Skeletal muscle cell (primary cell): ENCODE results near the gene CCDC102A.
"Not testable (repeated sequence)": the region's sequence is repeated elsewhere in the genome, so short reads cannot be mapped to it uniquely, and the experiment has no call there.

ENCODE experiments used
- DNase-seq: peaks from one replicate; pipeline ENCODE4 v3.0.0-alpha.2; 2010; ENCODE audit warnings: low read depth
- H3K4me3 ChIP-seq: 2 replicates; pipeline ENCODE4 v1.5.1; 2011; ENCODE audit warnings: low read depth, mild to moderate bottlenecking, control low read depth, low read length, moderate library complexity

CCDC102A gene

DNA sequence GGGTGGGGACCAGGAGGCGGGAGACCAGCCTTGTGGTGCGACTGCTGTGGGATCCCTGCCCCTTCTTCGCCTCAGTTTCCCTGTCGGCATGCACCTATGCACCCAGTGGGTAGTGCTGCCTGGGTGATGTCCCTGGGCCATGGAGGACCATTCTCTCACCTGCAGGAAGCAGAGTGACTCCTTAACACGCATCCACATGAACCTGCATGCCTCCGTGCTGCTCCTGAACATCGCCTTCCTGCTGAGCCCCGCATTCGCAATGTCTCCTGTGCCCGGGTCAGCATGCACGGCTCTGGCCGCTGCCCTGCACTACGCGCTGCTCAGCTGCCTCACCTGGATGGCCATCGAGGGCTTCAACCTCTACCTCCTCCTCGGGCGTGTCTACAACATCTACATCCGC, 31.3 kb upstream of the CCDC102A start:
- DNase-seq, result no peak
- H3K4me3 ChIP-seq, result no peak overlapping the region

DNA sequence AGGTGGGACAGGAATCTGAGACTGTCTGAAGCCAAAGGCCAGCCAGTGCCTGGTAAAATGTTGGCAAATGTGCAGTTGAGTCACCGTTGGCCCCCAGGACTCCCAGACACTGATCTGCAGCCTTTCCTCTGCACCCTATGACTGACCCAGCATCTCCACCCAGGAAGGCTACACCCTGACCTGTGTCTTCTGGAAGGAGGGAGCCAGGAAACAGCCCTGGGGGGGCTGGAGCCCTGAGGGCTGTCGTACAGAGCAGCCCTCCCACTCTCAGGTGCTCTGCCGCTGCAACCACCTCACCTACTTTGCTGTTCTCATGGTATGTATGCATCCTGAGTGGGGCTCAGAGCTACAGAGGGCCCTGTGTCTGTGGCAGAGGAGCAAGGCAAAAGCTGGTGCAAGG, 30.1 kb upstream of the CCDC102A start:
- no peak overlapping the region for H3K4me3 ChIP-seq
- DNase-seq, result no peak

DNA sequence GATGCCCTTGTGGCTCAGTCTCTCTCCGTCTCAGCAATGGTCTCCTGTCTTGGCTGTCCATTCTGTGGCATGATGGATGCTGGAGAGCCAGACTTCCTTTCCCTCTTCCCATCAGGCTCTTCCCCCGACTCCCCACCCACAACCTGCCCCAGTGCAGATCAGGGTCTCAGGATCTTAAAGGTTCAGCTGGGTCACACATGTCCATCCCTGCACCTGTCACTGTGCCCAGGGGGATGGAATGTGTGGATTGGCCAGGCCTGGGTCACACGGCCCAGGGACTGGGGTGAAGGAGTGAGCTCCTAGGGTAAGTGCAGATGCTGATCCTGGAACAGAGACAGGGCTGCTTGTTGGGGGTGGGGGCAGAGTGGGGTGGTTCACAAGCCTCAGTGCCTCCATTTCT, 29.1 kb upstream of the CCDC102A start:
- no peak overlapping the region for H3K4me3 ChIP-seq
- no peak for DNase-seq

DNA sequence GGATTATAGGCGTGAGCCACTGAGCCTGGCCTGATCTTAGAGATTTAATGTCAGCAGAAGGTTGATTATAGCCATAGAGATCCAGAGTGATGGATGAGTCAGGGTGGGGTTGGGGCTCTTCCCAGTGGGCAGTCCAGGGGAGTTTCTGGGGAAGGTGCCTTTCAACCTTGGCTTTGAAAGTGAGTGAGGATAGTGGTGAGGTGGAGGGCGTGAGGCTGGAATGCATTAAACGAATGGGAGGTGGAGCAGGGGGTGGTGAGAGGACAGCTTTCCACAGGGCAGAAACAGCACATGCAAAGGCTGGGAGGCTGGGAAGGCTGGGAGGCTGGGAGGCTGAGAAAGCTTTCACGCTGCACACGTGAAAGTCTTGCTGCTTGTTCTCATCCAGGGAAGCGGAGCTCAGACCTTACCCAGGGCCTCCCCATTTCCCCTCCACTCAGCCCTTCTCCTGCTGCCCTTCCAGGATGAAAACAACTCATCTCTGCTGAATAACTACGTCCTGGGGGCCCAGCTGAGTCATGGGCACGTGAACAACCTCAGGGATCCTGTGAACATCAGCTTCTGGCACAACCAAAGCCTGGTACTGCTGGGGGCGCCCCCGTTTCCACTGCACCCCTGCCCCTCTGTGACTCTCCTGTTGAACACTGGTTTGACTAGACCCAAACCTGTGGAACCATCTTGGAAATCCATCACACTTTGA, 28.4 kb upstream of the CCDC102A start:
- DNase-seq, result no peak
- H3K4me3 ChIP-seq, result no peak overlapping the region

DNA sequence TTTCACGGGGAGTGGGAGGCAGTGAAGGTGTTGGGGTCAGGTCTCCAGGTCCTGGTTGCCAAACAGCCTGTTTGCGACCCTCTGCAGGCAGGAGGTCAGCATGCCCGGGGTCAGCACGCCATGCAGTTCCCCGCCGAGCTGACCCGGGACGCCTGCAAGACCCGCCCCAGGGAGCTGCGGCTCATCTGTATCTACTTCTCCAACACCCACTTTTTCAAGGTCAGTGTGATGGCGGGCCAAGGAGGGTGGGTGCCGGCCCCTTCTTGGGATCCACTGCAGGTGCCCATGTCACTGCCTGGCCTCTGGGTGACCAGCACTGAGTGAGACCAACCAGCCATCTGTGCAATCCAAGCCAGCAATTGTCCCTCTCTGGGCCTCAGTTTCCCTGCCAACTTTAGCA, 27.4 kb upstream of the CCDC102A start:
- DNase-seq, result no peak
- no peak overlapping the region for H3K4me3 ChIP-seq

DNA sequence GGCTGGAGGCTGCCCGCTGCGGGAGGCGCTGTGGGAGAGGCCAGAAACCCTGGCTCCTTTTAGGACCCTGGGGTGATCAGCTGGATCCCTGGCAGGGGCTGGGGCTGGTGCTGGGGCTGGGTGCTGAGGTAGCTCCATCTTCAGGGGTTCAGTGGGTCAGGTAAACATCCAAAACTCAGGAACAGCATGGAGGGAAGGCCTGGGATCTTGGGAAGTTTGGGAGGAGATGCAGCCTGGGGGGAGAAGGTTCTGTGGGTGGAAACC, 27.0 kb upstream of the CCDC102A start:
- H3K4me3 ChIP-seq, result no peak overlapping the region
- DNase-seq, result no peak

DNA sequence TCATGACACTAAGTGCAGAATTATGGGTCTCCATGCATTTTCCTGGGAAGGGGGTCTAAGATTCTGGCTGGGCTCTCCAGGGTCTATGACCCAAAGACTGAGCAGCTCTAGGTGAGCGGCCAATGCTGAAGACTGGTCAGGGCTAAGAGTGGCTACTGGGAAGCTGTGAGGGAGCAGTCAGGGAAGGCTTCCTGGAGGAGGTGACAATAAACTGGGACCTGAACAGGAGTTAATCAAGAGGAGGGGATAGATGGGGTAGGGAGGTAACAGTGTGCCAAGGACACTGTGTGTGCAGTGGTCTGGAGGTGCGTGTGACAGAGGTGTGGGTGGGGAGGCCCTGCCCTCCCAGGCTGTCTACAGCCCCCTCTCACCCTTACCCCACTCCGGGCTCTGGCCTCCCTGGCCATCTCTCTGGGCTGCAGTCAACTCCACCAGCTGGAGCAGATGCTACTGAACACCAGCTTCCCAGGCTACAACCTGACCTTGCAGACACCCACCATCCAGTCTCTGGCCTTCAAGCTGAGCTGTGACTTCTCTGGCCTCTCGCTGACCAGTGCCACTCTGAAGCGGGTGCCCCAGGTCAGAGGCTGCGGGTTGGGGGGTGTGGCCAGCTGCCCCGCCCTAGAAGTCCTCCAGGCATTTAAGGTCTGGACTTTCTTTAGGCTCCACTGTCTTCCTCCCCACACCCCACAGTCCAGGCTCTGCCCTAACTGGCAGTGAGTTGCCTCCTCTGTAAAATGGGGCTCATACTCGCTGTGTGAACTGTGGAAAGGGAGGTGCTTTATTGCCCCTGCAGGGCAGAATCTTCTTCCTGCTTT, 26.5 kb upstream of the CCDC102A start:
- H3K4me3 ChIP-seq, result no peak overlapping the region
- no peak for DNase-seq

DNA sequence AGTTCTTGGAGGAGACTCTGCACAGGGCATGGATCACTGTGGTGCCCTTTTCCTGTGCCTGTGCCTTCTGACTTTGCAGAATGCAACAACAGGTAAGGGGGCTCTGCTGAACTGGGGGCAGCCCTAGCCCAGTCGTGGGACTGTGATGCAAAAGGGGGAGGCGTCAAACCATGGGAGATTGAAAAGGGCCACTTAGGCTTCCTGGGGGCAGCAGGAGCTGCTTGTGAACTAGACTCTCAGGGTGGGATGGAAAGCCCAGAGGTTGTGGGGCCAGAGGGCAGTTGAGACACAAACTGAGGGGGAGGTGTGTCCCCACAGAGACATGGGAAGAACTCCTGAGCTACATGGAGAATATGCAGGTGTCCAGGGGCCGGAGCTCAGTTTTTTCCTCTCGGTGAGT, 25.7 kb upstream of the CCDC102A start:
- no peak for DNase-seq
- no peak overlapping the region for H3K4me3 ChIP-seq

DNA sequence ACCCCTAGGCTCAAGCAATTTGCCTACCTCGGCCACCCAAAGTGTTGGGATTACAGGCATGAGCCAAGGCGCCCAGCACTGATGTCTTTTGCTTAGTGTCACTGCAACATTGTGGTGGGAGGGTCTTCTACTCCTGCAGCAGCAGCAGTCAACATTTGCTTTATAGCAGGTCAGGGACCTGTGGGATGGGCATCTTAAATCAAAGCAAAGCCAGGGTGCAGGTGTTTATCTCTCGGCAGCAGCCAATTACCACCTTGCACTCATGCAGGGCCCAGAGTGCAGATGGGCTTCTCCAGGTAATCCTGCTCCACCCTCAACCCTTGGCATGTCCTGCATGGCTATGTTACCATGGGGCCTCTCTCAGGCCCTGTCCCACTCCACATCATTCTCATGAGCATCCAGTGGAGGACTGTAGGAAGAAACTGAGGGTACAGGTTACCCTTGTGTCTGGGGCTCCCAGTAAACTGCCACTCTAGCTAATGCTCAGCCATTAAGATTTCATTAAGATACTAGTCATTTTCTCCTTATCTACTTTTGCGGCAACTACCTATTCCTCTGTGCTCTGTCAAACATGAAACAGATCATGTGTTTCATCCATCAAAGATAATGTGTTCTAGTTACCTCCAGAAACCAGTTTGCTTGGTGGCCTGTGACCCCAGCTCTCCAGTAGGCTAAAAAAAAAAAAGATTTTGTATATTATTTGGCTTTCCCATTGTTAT, 22.9 kb upstream of the CCDC102A start:
- DNase-seq, result no peak
- no peak overlapping the region for H3K4me3 ChIP-seq

DNA sequence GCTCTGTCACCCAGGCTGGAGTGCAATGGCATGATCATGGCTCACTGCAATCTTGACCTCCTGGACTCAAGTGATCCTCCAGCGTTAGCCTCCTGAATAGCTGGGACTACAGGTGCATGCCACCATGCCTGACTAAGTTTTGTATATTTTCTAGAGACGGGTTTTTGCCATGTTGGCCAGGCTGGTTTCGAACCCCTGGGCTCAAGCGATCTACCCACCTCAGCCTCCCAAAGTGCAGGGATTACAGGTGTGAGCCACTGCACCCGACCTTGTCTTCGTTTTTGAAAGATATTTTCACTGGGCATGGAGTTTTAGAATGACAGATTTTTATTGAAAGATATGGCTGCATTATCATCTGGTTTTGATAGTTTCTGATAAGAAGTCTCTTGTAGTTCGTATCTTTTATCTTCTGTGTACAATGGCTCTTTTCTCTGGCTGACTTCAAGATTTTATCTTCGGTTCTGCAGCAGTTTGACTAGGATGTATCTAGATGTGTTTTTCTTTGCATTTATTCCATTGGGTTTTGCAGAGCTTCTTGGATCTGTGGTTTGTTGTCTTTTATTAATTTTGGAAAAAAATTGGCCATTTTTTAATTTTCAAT, 20.7 kb upstream of the CCDC102A start:
- H3K4me3 ChIP-seq, result no peak overlapping the region
- no peak for DNase-seq

DNA sequence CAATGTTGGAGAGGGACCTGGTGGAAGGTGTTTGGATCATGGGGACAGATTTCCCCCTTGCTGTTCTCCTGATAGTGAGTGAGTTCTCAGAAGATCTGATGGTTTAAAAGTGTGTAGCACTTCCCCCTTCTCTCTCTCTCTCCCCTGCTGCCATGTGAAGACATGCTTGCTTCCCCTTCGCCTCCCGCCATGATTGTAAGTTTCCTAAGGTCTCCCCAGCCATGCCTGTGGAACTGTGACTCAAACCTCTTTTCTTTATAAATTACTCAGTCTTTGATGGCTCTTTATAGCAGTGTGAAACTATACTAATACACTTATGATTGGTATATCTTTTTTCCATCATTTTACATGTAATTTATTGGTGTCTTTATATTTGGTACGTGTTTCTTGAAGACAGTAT, 19.5 kb upstream of the CCDC102A start:
- H3K4me3 ChIP-seq, result no peak overlapping the region

DNA sequence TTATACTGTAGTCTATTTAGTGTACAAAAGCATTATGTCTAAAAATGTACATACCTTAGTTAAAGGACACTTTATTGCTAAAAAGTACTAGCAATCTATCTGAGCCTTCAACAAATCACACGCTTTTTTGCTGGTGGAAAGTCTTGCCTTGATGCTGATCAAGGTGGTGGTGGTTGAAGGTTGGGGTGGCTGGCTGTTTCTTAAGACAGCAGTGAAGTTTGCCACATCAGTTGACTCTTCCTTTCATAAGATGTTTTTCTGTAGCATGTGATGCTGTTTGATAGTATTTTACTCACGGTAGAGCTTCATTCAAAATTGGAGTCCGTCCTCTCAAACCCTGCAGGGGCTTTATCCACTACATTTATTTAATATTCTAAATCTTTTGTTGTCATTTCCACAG, 14.7 kb upstream of the CCDC102A start:
- DNase-seq, result no peak

More for the DNA sequence above, 19.5 kb upstream of the CCDC102A start:
- DNase-seq, result no peak

DNA sequence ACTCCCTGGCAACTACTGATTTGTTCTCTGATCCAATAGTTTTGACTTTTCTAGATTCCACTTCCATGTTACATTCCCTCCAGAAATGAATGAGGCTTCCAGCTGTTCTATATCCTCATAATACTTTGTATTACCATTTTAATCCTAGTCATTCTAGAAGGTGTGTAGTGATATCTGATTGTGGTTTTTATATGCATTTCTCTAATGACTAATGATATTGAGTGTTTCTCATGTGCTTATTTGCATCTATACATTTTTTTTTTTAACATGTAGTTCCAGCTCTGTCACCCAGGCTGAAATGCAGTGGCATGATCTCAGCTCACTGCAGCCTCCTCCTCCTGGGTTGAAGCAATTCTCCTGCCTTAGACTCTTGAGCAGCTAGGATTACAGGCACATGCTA, 13.4 kb upstream of the CCDC102A start:
- no peak overlapping the region for H3K4me3 ChIP-seq
- no peak for DNase-seq

More for the DNA sequence above, 14.7 kb upstream of the CCDC102A start:
- H3K4me3 ChIP-seq, result no peak overlapping the region

DNA sequence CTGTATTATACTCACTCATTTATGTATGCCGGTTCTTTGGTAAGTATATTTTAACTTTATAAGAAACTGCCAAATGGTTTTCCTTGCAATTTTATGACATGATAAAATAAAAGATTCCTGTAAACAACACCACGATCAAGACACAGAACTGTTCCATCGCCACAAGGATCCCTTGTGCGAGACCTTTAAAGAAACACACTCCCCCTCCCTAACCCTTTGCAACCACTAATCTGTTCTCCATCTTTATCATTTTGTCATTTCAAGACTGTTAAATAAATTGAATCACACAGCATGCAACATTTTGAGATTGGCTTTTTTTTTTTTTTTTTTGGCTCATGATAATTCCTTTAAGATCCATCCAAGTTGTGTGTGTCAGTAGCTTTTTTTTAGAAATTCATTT, 12.0 kb upstream of the CCDC102A start:
- no peak overlapping the region for H3K4me3 ChIP-seq
- DNase-seq, result no peak

DNA sequence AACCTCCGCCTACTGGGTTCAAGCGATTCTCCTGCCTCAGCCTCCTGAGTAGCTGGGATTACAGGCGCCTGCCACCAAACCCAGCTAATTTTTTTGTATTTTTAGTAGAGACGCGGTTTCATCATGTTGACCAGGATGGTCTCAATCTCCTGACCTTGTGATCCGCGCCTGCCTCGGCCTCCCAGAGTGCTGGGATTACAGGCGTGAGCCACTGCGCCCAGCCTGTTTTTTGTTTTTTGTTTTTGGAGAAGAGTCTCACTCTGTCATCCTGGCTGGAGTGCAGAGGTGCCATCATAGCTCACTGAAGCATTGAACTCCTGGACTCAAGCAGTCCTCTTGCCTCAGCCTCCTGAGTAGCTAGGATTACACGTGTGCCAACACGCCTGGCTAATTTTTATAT, 11.2 kb upstream of the CCDC102A start:
- not testable (repeated sequence) for H3K4me3 ChIP-seq, DNase-seq

DNA sequence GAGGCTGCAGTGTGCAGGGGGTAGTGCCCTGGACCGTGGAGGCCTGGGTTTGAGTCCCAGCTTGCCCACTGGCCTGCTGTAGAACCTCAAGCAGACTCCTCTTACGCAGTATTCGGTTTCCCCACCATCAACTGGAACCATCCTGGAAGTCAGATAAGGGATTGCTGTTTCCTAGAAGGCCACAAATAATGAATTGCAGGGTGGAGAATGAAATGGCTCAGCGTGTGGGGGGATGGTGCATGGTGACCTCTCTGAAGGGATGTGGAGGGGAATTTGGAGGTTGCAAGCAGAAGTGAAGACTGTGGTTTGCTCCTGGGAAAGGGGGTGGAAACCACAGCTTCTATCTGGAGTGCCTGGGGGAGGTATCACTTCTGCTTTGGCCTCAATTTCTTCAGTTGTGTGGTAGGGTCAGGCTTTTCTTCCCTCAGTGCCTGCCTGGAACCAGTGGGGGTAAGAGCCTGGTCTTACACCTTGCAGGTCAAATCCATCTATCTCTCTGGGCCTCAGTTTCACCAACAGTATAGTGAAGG, 7.8 kb upstream of the CCDC102A start:
- no peak overlapping the region for H3K4me3 ChIP-seq
- DNase-seq, result no peak

DNA sequence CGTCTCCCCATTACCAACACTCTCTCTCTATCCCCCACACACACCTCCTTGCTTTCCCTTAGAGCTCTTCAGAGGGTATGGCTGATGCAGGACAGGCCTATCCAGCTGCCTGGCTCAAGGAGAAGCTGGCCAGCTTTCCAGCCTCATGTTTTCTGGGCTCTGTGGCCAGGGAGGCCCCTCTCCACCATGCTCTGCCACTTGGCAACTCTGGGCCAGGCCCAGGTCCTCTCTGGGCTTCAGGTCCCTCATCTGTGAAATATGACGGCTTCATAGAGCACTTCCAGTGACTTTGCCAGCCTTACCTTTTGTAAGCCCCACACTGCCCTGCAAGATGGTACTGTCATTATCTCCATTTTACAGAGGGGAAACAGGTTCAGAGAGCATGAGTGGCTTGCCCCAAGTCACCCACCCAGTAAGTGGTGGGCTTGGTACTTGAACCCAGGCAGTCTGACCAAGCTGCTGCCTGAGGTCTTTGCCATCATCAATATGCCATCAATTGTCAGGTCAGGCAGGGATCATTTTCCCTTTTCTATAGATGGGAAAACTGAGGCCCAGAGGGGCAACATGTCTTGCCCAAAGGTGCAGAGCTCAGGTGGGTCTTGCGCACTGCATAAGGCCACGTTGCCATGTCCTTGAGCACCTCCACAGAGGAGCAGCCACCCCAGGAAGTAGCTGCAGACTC, 5.5 kb upstream of the CCDC102A start:
- H3K4me3 ChIP-seq, result no peak overlapping the region
- no peak for DNase-seq

DNA sequence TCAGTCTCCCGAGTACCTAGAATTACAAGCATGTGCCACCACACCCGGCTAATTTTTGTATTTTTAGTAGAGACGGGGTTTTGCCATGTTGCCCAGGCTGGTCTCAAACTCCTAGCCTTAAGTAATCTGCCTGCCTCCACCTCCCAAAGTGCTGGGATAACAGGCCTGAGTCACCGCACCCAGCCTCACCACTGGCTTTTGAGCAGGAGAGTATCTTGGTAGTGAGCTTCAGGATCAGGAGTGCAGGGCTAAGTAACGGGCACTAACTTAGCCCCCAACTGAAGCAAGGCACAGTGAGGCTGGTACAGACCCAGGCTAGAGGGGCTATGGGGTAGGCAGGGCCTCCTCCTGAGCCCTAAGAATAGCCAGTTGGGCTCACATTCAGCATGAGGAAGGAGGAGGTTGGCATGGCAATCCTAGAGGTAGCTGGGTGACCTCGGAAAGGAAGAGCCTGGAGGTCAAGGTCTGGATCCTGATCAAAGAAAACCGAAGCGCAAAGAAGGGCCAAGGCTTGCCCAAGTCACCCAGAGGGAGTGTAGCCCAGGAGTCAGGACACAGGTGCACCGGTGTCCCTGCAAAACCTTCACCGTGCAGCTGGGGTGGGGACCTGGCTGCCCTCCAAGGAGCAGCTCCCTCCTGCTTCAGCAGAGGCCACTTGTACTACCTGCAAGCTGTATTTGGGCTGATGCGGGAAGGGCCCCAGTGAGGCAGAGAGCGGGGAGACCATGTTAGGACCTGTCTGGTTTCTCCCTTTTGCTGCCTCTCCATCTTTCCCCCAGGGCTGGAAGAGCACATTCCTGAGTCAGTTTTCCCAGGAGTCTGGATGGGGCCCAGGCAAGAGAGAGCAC, 4.8 kb upstream of the CCDC102A start:
- no peak overlapping the region for H3K4me3 ChIP-seq
- no peak for DNase-seq

DNA sequence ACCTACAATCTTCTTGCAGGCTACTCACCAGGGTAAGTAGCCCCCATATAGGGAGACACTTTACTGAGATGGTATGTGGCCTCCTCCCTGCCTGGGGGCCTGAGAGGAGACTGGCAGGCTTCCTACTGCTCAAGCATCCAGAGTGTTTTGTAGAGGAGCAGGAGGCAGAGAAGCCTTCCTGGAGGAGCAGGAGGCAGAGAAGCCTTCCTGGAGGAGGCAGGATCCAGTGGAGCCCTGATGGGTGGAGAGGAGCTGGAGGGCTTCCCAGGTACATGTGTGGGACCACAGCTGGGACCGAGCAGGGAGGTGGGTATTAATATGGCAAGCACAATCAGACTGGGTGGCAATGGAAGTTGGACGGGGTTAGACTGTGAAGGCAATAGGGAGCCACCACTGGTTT, 4.0 kb upstream of the CCDC102A start:
- DNase-seq, result no peak
- H3K4me3 ChIP-seq, result no peak overlapping the region
